ENCODE measurements around the gene TEN1.

Gene TEN1

DNA sequence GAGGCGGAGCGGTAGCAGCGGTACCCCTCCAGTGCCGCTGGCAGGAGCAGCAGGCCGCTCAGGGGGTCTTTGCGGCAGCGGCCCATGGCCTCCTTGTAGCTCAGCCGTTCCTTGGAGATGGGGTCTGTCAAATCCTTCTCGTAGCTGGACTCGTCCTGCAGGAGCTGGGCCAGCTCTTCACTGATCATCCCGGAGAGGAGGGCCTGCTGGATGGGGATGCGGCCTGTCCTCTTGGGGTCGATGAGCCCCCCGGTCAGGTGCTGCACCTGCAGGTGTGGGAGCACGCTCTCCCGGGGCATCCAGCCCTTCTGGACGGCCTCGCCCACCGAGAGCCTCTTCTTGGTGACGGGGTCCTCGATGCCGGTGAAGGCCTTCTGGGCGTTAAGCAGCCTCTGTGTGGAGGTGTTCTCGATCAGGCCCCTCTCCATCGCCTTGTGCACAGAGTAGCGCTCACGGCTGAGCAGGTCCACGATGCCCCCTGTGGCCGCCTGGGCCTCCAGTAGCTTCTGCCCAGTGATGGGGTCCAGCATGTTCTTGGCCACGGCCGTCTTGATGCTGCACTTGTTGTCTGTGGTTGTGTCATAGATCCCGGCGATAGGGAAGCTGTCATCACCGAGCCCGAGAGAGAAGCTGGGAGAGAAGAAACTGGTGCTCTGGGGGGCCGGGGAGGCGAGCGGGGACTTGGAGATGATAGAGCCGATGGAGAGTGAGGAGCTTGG, 28.2 kb downstream of the TEN1 start:
- DNase-seq (ENCODE audit: low spot score) = no peak

DNA sequence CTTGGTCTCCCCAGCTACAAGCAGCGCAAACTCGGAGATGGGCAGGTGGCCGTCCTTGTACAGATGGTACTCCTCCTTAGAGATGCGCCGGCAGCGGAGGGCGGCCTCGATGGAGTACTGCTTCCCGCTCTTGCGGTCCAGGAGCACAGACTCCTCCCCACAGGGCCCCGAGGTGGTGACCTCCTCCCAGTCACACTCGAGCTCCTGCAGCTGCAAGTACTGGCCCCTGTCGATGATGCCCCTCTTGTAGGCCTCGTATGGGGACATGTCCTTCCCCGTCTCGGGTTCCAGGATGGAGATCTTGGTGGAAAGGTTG, 28.8 kb downstream of the TEN1 start:
- no peak for DNase-seq (ENCODE audit: low spot score)

DNA sequence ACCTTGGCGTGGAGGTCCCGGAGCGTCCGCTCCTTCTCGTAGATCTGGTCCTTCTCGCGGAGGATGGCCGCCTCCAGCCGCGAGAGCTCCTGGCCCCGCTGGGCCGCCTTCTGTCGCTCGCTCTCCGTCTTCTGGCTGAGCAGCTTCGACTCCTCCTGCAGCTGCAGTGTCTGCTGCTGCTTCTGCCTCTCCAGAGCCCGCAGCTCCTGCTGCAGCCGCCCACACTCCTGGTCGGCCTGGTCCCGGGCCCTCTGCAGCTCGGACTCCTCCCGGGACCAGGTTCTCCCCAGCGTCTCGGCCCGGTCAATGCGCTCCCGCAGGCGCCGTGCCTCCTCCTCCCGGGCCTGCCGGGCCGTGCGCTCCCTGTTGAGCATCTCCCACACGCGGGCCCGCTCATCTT, 29.2 kb downstream of the TEN1 start:
- DNase-seq (ENCODE audit: low spot score) = no peak

DNA sequence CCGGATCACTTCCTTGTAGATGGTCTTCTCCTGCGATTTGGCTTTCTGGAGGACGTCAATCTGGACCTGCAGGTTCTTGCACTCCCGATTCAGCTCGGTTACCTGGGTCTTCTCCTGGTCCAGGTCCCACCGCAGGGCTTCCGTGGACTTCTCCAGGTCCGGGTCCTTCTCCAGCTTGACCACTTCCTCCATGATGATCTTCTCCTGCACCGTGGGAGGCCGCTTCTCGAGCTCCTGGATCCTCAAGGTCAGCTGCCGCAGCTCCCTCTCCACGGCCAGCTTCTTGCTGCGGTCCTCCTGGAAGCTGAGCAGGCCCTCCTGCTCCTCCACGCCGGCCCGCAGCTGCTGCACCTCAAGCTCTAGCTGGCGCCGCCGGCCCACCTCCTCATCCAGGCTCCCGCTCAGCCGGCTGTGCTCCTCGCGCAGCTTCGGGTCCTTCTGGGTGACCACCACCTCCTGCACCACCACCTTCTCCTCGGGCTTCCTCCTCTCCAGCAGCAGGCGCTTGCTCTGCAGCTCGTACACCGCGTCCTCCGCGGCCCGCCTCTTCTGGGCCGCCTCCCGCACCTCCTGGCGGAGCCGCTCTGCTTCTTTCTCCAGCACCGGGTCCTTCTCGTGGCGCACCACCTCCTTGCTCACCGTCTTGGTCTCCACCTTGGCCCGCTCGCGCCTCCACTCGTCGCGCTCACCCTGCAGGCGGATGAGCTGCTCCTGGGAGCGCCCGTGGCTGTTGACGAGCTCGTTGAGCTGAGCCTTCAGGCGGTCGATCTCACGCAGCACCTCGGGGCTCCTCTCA, 29.8 kb downstream of the TEN1 start:
- no peak for DNase-seq (ENCODE audit: low spot score)

DNA sequence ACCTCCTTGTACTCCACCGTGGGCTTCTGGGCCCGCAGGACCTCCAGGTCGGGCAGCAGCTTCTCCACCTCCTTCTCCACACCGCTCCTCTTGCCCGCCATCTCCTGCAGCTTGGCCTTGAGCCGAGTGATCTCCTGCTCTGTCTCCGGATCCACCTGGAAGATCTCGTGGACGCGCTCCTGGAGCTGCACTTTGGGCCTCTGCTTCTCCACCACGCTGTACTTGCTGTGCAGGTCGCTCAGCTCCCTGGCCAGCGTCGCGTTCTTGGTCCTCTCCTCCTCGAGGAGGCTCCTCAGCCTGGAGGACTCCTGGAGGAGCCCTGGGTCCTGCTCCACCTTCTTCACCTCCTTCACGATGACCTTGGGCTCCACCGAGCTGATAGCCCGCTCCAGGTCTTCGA, 30.4 kb downstream of the TEN1 start:
- DNase-seq (ENCODE audit: low spot score) = no peak

DNA sequence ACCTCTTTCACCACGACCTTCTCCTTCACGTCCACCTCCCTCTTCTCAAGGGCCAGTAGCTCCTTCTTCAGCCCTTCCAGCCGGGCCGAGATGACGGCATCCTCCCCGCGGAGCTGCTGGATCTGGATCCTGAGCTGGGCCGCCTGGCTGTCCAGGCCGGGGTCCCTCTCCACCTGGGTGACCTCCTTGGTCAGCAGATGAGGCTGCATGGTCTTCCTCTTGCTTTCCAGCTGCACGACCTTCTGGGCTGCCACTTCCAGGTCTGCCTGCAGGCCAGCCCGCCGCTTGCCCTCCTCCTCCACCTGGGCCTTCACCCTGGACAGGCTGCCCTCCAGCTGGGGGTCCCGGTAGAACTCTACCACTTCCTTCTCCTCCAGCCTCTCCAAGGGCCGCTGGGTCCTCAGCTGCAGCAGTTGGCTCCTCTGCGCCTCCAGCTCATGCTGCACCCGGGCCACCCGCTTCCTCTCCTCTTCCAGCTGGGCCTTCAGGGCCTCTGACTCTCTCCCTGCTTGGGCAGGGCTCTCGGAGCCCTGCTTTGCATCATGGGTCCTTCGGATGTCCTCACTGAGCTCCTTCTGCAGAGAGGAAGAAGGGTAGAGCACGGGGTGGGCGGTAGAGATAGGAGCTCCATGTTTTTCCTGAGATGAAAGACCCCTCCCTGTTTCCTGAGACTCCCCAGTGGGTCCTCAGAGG, 31.1 kb downstream of the TEN1 start:
- no peak for DNase-seq (ENCODE audit: low spot score)

DNA sequence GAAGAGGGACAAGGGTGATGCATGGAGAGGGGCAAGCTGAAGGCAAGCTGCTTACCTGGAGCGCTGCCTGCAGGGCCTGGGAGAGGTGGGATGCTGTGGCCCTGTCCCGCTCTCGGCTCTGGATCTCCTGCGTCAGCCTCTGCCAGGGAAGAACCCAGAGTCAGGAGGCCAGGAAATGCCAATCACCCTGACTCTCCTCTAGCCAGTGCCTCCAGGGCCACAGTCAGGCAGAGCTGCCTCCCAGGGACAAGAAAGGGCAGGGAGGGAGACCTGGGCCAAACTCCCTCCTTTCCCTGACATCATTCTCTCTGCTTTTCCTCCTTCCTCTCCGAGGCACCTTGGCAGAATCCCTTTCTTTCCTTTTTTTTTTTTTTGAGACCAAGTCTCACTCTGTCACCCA, 32.9 kb downstream of the TEN1 start:
- no peak for DNase-seq (ENCODE audit: low spot score)

DNA sequence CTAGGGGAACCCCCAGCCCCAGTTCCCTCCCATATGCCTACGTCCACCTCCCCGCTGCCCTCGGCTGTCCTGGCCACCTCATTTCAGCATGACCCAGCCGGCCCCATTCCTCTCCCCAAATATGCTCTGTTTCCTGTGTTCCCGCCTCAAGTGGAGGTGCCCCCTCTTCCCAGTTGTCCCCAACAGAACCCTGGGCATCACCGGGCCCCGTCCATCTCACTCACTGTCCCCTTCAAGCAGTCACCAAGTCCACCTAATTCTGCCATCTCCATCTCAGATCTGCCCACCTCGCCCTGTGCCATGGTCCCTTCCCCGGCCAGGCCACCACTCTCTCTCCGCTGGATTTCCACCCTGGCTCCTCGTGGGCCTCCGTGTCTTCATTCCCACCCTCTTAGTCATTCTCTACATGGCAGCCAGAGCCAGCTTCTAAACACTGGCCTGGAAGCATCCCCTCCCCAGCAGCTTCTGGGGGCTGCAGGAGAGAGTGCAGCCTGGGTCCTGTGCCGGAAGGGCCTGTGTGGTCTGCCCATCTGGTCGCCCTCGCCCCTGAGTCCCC, 34.4 kb downstream of the TEN1 start:
- DNase-seq (ENCODE audit: low spot score) = no peak

DNA sequence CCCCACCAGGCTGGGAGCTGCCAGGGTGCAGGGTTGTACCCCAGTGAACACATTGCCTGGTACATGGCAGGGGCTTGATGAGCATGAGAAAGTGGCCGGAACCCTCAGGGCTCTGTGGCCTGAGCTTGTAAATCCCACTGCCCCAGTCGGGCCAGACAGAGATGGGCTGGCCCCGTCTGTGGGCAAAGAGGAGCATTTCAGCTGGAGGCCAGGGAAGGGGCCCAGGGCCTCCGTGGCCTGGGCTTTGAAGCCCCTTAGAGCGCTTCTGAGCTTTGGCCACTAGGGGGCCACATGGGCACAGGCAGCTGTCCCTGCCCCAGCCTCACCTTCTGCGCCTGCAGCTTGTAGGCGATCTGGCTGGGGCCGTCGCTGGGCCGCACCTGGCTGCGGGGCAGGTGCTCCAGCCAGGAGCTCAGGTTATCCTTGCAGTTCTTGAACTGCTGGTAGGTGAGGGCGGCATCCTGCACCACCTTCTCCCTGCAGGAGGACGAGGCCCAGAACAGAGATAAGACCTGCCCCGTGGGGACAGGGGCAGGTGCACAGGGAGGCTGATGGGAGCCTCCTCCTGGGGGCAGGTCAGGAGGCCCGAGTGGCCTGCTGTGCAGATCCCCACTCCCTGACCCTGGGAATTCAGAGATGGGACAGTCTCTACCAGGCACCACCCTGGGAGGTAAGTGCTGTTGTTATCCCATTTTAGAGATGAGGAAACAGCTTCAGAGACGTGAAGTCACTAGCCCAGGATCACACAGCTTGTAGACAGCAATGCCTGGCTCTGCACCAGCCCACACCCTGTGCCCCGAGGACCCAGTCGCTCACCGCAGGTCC, 35.3 kb downstream of the TEN1 start:
- DNase-seq (ENCODE audit: low spot score) = peak; percentile 97

DNA sequence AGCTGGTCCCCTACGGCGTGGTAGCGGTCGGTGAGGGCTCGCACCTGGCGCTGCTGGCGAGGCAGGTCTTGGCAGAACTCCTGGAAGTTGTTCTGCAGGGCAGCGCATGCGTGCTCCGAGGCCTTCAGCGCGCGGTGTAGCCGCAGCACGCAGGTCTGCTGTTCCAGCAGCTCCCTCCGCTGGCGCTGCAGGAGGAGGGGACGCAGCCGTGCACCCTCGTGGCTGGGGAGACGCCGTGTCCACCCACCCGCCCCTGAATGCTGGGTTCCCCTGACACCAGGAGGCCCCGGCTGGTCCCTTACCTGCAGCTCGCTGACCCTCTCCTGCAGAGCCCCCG, 35.9 kb downstream of the TEN1 start:
- no peak for DNase-seq (ENCODE audit: low spot score)

DNA sequence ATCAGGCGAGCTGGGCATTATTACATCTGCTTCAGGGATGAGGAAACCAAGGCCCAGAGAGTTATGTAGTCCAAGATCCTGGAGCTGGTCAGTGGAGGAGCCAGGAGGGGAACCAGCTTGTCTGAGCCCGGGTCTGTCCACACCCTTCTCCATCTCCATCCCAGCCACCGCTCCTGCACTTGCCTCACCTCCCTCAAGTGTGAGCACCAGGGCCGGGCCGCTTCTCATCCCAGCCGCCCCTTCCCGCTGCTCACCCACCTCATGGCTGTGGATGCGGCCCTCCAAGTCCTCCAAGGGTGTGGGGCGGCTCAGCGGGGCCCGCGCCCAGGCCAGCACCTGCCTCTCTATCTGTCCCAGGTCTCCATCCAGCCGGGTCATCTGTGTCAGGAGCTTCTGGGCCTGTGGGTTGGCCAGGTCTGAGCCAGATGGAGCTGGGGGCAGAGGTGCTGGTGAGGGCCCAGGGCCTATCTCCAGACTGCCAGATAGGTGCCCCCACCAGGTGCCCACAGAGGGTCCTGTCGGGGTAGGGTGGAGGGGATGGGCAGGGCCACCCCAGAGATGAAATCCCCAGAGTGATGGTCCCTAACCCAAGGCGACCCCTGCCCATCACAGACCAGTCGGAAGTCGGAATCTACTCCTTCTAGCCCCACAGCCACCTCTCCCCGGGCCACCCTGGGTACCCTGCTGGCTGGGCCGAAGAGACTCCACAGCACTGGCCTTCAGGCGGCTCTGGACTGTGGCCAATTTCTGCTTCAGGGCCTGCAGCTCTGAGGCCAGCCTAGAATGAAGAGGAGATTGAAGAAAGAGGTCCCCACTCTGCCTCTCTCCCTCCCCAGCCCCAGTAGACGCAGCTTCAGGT, 38.7 kb downstream of the TEN1 start:
- DNase-seq (ENCODE audit: low spot score) = no peak

DNA sequence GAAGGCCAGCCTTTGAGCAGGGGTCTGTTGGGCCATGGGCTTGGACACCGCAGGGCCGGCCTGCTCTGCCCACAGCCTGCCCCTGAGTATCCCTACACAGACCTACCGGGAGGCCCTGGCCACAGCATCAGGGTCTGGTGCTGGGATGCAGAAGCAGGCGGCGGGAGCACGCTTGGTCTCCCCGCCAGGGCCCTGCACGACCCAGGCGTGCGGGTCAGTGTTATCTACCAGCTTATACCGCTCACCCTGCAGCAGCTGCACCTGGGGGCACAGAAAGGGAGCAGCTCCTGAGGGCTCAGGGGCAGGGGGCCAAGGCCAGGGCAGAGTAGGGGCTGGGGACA, 39.3 kb downstream of the TEN1 start:
- no peak for DNase-seq (ENCODE audit: low spot score)

DNA sequence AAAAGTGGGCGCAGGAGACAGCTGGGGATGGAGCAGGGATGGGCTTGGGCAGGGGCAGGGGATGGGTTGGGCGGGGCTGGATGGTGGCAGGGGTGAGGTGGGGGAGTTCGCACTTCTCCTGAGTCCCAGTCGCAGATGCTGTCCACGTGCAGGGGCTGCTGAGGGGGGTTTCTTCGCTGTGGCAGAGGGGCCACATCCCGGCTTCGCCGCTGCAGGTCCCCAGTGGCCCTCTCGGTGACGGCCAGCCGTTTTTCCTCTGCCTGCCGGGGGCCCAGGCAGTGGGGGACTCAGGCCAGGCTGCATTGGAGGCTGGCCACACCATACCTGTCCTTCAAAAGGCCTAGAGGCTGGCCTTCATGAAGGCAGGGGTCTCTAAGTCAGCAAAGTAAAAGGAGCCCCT, 39.8 kb downstream of the TEN1 start:
- DNase-seq (ENCODE audit: low spot score) = no peak

DNA sequence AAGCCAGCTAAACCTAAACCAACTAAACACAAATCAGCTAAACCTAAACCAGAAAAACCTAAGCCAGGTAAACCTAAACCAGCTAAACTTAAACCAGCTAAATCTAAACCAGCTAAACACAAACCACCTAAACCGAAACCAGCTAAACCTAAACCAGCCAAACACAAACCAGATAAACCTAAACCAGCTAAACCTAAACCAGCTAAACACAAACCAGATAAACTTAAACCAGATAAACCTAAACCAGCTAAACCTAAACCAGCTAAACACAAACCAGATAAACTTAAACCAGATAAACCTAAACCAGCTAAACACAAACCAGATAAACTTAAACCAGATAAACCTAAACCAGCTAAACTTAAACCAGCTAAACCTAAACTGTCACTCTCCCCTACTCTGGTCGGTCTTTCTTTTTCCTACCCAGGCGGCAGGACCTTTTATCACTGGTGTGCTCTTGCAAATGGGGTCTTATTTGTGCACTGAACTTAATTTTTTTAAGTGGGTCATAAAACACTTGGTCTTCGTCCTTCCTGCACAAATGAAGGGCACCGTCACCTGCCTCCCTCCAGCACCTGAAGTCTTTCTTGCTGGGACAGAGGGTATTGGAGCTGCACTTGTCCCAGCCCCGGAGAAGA, 40.9 kb downstream of the TEN1 start:
- no peak for DNase-seq (ENCODE audit: low spot score)

DNA sequence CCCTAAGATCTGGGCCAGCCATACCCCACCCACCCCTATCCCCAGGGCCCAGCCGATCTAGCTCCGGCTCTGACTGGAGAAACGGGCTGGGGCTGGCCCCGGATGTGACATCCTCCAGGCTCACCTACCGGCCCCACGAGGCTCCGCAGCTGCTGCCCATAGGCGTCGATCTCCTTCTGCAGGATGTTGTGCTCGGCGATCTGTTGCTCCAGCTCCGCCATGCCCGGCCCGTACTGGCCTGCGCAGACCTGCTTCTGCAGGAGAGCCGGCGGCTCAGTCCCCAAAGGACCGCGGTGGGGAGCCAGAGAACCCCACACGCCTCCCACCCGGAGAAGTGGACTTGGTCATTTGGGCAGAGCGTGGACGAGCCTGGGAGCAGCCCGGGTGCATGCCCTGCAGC, 43.2 kb downstream of the TEN1 start:
- DNase-seq (ENCODE audit: low spot score) = no peak

DNA sequence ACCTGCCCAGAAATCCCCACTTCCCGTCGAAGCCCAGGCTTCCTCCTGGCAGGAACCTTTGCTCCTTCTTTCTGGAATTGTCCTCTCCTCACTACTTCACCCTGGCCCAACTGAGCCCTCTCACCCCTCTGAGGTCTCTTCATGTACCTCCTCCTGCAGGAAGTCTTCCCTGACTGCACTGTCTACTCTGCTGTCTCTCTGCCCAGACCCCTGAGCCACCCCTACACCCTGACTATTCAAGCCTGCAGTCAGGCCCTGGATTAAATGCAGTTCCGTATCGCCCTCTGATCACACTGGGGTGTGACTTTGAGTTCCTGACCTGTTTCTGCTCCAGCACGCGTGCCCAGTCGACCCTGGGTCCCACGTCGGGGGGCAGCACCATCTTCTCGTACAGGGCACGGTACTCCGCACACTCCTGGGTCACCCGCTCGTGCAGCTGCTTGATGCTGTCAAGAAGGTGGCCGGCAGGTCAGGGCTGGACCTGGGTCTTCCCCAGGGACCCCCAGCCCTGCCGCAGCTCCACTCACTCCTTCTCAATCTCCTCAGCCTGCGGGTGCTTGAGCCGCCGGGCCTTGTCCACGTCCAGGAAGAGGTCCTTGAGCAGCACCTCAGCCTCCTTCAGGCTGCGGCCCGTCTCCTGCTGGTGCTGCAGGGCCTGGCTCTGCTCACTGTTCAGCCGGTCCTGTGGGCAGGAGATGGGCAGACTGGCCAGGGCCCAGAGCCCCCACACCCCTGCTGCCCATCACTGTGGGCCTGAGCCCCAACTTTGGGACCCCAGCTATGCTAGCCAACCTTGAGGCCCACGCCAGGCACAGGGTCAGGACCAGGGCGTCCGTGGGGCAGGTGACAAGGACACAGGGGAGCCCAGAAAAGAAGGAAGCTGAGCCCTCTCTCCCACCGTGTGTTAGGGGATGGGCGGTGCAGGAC, 44.2 kb downstream of the TEN1 start:
- no peak for DNase-seq (ENCODE audit: low spot score)

DNA sequence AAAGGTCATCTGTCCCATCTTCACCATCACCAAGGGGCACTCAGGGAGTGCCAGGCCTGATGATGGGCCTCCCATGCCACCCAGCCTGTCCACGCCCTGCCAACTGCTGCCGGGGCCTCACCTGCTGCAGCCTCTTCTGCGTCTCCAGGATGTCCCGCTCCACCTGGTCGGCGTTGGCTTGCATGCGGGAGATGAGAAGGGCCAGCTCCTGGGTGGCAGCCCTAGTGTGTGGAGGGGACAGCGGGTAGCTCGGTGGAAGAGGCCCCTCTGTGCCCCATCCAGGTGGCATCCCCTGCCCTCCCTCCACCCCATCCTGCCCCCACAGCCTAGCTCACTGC, 44.8 kb downstream of the TEN1 start:
- no peak for DNase-seq (ENCODE audit: low spot score)

DNA sequence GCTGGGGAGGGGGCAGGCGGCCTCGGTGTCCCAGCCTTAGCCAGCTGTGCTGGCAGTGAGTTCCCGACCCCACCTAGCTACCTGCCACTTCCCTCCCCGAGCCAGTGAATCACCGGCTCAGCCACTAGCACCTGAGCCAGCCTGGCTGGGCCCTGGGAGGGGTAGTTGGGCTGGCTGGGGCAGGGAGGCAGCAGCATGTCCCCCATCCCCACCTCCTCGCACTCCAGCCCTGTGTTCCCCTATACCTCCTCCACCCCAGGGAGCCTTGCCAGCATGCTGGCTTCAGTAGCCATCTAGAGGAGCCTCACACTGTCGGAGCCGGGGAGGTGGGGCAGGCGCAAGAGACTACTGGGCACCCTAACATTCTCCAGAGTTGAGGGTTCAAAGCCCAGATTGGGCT, 45.3 kb downstream of the TEN1 start:
- no peak for DNase-seq (ENCODE audit: low spot score)

DNA sequence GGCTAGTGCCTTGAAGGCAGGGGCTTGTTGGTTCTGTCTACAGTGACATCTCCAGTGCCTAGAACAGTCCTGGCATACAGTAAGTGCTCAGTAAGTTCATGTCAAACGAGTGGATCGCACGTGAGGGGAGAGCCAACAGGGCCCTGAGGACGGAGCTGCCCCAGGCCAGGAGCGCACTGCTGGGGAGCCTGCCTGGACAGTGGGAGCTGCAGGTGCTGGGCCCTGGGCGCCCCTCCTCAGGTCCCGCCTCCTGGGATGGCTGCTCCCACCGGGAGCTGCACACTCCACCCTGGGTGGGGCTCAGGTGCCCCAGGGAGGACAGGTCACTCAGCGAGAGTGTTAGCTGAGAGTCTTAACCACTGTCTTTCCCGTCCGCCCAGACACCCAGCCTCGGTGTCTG, 46.3 kb downstream of the TEN1 start:
- DNase-seq (ENCODE audit: low spot score) = no peak

DNA sequence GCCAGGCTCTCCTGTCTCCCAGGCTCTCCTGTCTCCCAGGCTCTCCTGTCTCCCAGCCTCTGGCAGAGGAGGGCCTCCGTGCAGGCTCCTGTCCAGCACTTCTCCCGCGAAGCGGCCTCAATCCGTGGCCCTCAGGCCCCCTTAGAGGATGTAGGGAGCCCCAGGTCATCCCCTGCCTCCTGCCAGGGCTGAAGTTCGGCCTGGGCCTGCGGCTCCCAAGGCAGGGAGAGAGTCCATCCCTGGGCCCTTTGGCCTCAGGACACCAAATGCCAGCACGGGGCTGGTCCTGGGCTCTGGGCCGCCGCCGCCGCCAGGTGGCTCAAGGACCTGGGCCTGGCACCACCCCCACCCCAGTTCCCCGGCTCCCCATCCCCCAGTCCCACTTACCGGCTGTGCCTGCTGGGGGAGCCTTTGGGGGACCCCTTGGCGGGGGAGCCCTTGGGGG, 47.7 kb downstream of the TEN1 start:
- no peak for DNase-seq (ENCODE audit: low spot score)
